Embryonic facial prominence (tissue), 1 donor: Measurements from ENCODE around the gene NEDD4L.

ENCODE experiments used
- DNase-seq: peaks from one replicate; pipeline ENCODE4 v3.0.0-alpha.2; 2016; ENCODE audit errors: extremely low spot score

NEDD4L gene

DNA sequence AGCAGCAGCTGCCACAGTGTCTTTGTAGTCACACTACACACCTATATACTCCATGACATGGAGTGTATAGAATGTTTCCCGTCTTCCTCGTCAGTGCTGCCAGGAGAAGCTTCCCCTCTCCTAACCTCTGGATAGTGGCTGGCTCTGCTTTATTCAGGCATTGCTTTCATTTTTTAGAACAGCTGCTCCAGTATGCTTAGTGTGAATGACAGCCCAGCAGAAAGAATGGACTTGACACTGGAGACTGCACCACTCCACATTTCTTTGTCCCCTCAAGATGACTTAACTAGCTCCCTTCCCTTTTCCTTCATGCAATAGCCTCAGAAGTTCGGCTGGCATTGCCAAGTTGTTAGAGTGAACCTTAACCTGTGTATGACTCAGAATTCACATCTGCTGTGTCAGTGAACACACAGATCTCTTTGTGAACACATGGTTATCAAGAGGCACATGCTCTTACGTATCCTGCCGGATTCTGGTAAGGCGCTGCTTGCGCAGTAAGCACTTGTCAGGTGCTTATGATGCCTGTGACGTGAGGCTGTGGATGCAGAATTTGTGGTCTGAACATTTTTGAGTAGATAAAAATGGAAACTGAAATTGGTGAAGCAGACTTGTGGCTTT is 73.9 kb downstream of the NEDD4L start:
- DNase-seq = no peak

DNA sequence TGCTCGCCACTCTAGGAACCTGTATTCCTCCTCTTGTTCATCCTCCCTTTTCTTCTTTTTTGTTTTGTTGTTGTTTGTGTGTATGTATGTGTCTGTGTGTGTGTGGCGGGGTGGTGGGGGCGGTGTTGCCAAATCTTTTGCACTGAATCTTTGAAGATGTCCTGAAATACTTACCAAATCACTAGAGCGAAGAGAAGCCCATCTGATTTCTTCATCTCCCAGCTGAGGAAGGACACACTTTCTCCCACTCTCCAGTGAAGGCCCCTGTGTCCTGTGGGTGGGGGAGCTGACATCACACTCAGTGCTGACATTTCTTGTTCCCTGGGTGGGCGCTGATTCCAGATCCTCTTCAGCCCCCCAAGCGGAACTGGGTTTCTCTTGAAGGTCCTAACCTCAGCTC is 74.5 kb downstream of the NEDD4L start:
- no peak for DNase-seq

DNA sequence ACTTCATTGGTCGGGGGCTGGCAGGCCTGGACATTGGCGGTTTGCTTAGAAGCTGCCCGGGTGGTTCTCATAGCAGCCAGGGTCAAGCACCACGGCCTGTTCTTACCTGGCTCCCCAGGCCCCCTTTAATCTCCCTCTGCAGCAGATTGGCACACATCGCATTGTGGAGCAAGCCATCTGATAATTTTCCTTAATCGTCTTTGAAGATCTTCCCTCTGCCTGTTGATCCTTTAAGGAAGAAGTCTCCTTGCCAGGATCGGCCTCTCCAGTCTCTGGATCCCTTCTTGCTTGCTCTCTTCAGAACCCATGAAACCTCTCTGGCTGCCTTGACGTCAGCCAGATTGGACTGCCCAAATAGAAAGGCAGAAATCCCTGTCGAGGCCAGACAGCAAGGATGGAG is 75.8 kb downstream of the NEDD4L start:
- DNase-seq = no peak

DNA sequence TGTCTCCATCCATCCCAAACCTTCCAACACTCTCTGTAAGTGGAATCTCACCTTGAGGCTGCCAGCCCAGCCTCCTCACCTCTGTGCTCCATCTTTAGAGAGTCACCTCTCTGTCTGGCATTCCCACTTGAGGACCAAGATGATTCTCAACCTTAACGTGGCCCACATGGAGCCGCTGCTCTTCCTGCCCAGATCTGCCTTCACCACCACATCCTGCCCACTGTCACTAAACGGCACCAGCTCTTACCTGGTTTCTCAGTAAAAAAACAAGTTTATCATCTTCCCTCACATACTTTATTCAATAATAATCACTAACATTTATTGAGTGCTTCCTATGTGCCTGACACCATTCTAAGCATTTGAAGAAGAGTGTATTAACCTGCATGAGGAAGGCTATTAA is 80.4 kb downstream of the NEDD4L start:
- no peak for DNase-seq

DNA sequence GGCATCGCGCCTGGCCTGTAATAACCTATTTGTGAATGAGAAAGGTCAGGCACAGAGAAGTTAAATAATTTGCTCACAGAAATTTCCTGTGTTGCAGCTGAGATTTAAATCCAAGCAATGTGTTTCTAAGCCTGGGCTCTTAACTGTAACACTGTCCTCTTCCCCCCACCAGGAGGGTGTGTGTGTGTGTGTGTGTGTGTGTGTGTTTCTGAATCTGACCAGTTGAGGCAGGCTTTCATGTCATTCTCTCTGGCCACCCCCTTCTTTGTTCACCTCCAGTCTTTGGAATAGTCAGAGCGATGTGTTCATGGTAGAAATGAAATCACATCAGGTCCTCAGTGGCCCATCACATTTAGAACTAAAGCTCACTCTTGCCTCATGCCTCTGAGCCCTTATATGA is 81.2 kb downstream of the NEDD4L start:
- no peak for DNase-seq

DNA sequence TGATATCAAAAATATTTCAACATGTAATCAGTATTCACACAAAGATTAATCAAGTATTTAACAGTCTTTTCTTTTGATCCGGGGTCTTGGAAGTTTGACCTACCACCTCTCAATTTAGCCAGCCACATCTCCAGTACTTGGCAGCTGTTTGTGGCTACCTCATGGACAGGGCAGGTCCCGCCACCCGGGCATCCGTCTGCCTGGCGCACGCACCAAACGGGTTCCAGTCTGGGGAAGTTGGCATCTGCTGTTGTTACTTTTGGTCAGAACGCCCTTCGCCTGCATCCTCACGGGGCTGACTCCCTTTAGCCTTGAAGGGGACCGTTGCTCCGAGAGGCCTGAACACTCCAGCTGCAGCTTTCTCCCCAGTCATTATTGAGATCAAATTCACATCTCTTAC is 81.7 kb downstream of the NEDD4L start:
- no peak for DNase-seq

DNA sequence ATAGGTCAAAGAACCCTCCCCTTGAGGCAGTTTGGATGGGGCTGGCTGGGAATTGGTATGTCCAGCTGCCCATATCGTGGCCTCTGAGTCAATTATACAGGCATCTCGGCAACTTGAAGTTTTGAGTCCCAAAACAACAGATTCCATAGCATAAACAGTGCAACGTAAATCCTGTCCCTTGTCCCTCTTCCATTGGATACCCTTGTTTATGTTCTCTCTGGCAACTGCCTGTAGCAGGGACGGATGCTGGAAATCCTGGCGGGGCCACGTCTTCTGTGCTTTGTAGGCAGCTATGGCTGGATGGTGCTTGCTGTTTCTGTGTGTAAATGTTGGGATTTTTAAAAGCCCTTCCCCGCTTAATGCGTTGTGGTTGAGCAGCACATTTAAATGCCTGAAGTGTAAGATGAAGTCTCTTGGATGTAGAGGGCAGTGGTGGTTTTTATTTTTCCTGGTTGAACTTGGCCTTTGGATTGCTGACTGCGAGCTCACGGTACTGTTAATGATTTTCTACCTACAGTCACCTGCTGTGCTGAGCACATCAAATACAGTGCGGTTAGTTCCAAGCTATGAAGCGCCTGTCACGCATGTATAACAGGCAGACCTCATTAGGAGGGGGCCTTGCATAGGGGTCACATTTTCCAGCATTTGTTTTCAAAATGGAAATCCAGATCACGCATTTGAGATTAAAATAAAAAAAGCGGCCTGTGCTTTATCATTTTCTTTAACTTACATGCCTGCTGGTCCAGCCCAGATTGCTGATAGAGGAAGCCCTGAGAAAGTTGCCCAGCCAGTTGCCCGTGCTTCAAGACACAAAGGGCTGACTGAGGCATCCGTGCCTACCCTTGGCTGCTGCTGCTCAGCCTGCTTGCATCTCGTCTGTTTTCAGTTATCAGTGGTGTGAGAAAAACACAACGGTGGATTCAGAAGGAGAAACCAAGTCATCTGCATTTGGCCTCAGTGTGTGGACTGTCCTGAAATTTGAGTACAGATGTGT is 84.7 kb downstream of the NEDD4L start:
- DNase-seq = no peak

DNA sequence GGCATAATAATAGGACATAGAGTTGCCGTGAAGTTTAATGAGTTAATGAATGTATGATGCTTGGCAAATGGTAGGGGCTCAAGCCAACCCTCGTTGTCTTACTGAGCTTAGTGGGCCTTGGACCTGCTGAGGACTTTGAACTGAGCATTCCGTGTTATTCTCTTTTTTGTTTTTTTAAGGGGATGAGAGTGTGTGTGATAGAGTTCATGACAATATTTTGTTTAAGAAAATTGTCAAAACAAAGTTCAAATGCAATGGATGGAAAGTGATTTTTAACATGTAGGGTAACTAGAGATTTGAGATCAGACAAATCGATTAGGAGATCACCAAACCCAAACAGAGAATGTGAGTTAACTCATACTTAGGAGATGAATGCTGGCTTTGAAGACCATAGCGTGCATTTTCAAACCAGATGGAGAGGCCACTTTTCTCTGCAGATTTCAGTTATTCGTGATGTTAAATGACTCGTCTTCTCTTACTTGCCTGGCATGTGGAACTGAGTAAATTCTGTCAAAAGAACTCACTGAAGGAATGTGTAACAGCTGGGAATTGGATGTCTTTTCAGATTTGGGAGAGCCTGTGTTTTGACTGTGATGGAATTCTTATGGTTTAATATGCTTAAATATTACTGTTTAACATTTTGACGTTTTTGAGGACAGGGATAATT is 88.7 kb downstream of the NEDD4L start:
- DNase-seq = no peak

DNA sequence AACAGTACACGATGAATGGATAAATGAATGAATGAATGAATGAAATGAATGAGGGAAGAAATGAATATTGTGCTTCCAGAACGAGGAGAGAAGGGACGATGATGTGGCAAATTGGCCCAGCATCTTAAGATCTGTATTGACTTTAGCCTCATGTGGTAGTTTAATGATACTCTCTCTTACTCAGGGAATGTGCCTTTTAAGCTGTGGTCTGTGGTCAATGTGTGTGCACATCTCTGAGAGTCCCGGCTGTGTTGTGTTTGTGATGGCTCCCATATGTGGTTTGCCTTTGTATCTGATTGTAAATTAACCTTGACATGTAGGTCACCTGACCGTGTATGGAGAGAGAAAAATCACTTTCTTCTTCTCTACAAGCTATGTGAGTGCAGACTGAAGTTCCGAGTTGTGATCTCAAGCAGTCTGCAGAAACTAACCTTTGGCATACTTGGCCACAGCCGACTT is 91.2 kb downstream of the NEDD4L start:
- no peak for DNase-seq

DNA sequence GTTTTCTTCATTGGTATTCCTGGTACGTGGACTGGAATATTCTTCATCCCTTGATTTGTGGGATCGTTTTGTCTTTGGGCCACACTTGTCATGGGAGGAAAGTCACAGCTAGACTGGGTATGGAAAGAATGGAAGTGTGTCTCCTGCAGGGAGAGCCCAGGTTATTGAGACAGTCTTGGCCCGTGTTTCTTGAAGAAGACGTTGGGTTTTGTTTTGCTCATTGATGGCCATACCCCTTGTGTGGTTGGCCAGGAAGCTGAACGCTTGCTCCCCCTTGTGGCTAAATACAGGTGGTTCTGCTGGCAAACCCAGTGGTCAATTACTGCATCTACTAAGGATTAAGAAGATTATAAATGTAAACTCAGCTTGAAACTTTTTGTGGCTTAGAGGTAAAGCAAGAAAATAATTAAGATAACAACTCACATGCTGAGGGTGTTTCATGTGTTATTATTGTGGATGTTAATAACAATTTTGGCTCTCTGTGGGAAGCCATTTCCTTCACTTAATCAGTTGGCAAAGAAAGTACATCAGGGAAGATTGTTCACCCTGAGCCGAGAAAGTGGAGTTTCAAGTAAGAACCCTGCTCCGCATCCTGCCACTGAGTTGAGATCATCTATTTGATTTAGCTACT is 91.8 kb downstream of the NEDD4L start:
- no peak for DNase-seq

DNA sequence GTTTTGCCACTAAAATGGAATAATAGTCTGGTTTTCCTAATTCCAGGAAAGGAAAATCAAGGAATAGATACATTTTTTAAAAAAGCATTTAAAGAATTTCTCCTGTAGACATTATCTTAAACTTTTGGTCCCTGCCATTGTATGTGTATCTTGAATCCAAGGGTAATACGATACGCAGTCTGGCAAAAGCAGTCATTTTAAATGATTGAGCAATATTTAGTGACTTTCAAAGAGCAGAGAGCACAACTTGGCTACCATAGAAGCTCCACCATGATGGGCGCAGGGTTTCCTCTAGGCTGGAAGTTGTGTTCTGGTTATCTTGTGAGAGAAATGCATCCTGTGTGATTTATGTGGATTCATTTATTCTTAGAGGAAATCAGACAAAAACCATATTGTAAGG is 92.9 kb downstream of the NEDD4L start:
- DNase-seq = no peak

DNA sequence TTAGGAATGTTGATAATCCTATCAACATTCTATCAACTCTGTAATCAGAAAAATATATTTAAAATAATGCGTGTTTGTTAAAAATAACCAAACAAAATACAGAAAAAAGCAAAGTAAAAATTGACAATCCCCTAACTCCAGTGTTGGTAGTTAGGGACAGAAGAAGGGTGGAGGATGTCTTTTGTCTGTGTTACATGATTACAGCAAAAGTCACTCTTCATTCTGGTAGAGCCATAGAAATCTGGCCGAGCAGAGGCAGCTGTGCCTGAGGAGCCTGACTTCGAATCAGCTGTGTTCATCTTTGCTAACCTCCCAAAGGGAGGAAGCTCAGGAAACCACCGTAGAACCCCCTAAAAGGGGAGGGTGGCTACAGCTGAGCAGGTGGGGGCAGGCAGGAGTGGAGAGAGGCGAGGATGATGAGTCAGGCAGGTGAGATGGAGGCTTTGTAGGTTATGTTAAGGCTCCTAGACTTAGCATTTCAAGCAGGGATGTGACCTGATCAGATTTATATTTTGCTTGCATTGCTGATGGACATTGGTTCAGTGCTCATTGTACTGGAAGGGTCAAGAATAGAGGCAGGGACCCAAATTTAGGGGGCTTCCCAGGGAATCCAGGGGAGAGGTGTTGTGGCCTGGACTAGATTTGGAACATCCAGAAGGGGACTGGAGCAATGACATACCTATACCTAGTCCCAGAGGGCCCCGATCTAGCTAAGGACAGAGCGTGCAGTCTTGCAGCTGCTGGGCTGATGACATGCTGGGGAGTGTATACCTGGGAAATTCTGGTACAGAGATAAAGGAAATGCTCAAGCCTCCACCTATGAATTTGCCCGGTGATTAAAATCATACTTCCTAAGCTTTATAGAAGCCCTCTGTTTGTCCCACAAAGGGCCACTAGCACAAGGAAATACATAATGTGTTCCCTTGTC is 95.7 kb downstream of the NEDD4L start:
- DNase-seq = no peak

DNA sequence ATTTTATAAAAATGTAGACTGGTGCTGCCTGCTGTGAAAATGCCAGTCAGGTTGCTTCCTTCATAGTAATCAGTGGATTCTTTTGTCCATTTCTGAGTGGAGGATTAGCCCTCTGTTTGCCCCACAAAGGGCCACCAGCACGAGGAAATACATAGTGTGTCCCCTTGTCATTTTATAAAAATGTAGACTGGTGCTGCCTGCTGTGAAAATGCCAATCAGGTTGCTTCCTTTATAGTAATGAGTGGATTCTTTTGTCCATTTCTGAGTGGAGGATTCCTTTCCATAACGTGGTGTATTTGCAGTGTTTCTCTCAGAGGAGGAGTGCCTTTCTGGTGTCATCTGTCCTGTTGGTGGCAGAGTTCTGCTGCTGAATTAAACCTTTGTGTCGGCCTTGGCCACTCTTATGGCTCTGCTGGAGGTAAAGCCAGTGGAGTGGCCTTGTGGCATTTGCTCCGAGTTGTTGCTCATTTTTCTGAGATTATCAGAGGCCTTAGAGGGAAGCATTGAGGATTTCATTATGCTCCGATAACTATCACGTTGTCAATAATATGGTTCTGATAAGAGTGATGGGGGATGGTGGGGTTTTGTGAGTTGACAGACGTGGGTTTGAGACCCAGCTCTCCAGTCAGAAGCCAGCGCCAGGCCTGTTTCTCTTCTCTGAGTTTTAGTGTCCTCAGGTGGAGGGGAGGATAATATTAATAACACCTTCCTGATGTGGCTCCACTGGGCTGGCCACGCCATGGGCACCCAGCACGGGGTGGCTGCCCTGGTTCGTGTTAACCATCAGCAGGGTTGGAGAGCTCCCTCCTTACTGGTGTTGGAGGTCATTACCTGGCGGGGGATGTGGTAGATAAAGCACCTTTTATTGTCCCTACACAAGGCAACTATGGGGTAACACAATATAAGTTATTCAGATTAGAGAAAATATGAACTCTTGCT is 96.6 kb downstream of the NEDD4L start:
- DNase-seq = no peak

DNA sequence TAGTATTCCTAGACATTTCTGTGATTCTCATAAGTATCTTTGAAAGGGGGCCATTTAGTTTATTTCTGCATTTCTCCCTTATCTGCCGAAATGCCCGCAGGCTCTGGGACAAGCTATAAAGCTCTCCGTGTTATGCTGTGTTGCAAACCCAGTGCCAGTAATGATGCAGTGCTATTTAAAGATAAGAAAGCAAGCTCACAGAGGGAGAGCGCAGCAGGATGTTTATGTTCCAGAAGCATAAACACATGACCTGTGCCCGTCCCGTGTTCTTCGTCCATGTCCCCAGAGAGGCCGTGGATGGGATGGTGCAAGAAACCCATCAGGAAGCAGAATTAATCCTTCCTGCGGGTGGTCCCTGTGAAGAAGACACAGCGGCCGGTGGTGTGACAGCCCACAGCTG is 99.4 kb downstream of the NEDD4L start:
- no peak for DNase-seq

DNA sequence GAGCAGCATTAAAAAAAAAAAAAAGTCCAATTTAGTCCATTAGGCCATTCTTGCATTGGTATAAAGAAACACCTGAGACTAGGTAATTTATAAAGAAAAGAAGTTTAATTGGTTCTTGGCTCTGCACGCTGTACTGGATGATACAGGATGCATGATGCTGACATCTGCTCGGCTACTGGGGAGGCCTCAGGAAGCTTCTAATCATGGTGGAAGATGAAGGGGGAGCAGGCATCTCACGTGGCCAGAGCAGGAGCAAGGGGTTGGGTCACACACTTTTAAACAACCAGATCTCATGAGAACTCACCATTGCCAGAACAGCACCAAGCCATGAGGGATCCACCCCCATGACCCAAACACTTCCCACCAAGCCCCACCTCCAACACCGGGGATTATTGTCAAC is 100.1 kb downstream of the NEDD4L start:
- DNase-seq = no peak

DNA sequence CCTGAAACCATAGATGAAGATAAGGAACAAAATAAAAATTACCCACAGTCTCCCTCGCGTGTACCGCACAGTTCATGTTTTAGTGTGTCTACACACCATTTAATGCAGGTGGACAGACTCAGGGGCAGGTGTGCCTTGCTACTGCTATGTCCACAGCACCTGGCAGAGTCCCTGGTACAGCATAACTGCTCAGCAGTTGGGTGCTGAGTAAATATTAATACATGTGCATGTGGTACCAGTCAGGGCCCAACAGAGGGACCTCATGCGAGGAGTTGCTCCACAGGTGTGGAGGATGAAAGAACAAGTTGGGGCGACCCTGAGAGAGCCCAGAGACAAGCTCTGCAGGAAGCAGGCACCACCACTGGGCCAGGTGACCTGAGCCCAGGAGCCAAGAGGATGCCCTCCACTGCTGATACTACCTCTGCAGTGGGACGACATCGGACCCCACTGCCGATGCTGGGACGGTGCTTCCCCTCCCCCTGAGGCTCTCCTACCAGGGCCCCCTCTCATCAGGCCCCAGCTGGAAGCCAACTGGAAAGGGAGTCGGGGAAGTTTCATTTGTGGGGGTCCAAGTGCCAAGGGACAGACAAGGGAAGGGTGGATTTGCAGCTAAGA is 100.8 kb downstream of the NEDD4L start:
- DNase-seq = no peak

DNA sequence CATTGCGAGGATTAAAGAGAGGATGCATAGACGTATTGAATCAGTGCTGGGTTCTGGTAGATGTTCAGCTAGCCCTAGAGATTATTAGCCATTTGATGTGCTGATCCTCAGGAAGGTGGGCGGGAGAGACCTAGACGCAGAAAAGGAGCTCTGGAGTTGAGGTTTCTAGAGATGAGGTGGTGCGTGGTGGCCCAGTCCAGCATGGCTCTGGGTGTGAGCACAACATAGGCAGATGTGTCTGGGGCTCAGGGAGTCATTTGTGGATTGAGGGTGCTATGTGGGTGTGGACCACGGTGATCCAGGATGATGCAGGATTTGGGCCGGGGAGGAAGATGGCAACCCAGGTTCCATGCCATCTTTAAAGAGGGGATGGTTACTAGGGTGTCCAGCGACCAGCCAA is 102.1 kb downstream of the NEDD4L start:
- no peak for DNase-seq

DNA sequence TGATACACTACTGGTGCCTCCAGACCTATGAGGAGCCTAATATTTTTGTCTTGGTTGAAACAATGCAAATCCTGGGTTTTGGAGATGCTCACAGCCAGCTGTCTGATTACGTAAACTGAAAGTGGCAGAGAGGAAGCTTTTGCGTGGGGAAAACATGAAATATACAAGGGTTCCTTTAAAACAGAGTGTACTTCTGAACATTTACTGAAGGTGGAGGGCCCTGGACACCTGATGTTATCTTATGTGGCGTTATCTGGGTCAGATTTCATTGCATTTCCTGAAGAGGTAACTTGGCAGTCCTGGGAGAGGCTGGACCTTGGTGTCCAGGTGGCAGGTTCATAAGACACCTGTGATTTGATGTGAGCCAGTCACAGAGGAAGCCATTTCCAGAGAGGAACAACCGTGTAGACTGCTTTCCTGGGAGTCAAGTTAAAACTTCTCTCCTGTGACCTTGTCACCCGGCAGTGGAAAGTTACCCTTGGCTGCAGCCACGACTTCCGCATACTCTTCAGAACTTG is 105.0 kb downstream of the NEDD4L start:
- no peak for DNase-seq

DNA sequence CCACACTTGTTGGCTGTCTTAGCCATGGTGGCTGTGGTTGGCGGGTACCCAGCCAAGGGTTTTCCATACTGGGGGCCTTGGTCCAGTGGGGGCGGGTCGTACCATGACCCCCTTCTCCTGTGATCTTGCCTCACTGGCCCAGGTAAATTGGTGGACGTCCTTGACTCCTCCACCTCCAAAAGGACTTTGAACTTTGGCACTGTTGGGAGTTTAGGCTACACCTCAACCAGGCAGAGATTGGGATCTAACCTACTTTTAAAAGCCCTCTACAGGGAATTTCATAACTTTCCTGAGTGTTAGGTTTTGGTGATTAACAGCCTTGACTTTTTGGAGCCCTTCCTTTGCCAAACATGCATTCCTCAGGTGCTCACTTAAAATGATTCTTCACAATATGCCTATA is 106.7 kb downstream of the NEDD4L start:
- DNase-seq = no peak
